Endothelial cell of umbilical vein (primary cell): Measurements from ENCODE around the gene EPB41L3.

Source experiments
- POLR2A ChIP-seq: IDR thresholded peaks from 2 replicates; pipeline ENCODE4 v1.6.1; 2012; ENCODE audit warnings: low read depth, mild to moderate bottlenecking, control low read depth, low read length
- POLR2AphosphoS5 ChIP-seq: IDR thresholded peaks from 2 replicates; pipeline ENCODE4 v1.6.1; 2012; ENCODE audit warnings: low read depth, mild to moderate bottlenecking, control low read depth, low read length, moderate library complexity; ENCODE audit not compliant: insufficient read depth
- TF ChIP-seq, protein P1 (sequence below), 2 donors: IDR thresholded peaks; 1 replicate in 1 of 2; 2 replicates in 1 of 2; pipeline ENCODE4 v1.5.1; 2011; ENCODE audit warnings: low read length in 2 of 2, mild to moderate bottlenecking in 2 of 2, moderate library complexity in 2 of 2, control low read depth in 1 of 2, inconsistent platforms in 1 of 2, low read depth in 1 of 2; ENCODE audit not compliant: insufficient read depth in 1 of 2; ENCODE audit errors: extremely low read depth in 1 of 2

GRCh38 chr18:5415665-5416064 lies 128.1 kb downstream of the EPB41L3 start:
- TF ChIP-seq, protein P1, sequence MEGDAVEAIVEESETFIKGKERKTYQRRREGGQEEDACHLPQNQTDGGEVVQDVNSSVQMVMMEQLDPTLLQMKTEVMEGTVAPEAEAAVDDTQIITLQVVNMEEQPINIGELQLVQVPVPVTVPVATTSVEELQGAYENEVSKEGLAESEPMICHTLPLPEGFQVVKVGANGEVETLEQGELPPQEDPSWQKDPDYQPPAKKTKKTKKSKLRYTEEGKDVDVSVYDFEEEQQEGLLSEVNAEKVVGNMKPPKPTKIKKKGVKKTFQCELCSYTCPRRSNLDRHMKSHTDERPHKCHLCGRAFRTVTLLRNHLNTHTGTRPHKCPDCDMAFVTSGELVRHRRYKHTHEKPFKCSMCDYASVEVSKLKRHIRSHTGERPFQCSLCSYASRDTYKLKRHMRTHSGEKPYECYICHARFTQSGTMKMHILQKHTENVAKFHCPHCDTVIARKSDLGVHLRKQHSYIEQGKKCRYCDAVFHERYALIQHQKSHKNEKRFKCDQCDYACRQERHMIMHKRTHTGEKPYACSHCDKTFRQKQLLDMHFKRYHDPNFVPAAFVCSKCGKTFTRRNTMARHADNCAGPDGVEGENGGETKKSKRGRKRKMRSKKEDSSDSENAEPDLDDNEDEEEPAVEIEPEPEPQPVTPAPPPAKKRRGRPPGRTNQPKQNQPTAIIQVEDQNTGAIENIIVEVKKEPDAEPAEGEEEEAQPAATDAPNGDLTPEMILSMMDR (IDR thresholded peaks at IDR 0.05; ENCODE audit: extremely low read depth in 1 of 2, insufficient read depth in 1 of 2, low read depth in 1 of 2, low read length in 2 of 2): no peak
- TF ChIP-seq POLR2A (no peak), POLR2AphosphoS5 (no peak)
